Measurements from ENCODE around the gene ZNF778.

DNA sequence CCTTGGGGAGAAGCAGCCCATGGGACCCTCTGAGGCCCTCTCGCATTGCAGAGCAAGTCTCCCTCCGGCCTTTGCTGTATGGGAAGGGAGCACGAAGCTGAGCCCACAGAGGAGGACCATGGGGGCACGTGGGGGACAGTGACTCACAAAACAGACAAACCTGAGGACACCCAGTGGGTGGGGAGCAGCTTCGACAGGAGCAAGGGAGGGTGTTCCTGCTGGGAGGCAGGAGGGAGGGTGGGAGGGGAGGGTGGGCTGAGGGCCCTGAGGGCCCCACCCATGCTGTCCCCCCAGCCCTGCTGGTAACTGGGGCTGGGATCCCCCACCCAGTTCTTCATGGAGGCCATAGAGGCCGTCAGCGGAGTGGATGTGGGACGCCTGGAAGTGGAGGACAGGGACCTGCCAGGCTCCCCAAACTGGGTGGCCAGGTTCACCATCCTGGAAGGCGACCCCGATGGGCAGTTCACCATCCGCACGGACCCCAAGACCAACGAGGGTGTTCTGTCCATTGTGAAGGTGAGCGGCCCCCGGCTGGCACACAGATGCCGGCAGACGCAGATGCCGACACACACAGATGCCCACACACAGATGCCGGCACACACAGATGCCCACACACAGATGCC is 29.6 kb upstream of the ZNF778 start:
- TF ChIP-seq, protein P1, sequence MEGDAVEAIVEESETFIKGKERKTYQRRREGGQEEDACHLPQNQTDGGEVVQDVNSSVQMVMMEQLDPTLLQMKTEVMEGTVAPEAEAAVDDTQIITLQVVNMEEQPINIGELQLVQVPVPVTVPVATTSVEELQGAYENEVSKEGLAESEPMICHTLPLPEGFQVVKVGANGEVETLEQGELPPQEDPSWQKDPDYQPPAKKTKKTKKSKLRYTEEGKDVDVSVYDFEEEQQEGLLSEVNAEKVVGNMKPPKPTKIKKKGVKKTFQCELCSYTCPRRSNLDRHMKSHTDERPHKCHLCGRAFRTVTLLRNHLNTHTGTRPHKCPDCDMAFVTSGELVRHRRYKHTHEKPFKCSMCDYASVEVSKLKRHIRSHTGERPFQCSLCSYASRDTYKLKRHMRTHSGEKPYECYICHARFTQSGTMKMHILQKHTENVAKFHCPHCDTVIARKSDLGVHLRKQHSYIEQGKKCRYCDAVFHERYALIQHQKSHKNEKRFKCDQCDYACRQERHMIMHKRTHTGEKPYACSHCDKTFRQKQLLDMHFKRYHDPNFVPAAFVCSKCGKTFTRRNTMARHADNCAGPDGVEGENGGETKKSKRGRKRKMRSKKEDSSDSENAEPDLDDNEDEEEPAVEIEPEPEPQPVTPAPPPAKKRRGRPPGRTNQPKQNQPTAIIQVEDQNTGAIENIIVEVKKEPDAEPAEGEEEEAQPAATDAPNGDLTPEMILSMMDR (IDR thresholded peaks at IDR 0.05): no peak
- TF ChIP-seq EZH2 (IDR thresholded peaks at IDR 0.05; ENCODE audit: borderline replicate concordance, insufficient read depth, low read depth, low read length, poor library complexity, severe bottlenecking): no peak

Measured in B cell (primary cell).